ENCODE data around the gene EGF.
A peak's percentile ranks its signal among the peaks of the same experiment; 100 is the strongest.

DNA sequence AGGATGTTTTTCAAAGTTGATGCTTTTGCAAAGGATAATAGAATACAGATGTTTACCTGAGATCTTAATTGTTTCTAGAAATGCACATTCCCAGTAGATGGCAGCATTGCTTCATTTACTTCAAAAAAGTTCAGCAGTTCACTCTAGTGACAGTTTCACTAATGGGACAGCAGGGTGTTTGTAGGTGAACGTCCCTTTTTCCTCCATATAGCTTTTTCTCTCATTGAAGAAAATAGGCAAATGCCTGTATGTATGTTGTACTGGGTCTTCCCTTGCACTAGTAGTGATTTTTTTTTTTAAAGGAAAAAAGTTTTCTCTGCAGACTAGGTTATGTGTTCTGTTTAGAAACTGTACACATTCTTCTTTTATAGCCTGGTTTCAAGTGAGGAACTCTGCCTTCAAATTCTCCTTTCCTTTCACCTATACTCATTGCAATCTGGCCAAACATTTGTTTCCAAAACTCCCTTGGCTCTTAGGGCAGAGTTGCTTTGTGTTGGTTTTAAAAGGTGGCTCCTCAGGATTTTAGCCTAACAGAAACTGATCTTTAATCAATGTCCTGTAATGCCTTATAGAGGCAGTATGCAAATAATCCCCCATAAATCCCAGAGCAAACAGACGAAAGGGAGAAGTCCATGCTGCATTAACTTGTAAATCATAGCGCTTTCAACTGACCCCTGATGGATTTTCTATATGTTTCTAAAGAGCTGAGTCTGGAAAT lies 86.3 kb downstream of the EGF start:
- no peak for TF ChIP-seq REST (IDR thresholded peaks at IDR 0.05; ENCODE audit: insufficient read depth in 1 of 2, low read depth in 2 of 2, low read length in 1 of 2)
- TF ChIP-seq CTCF (IDR thresholded peaks at IDR 0.05) = peak; percentile 59; the same call in 1 of the 2 replicates
- no peak for TF ChIP-seq TCF7L2 (IDR thresholded peaks at IDR 0.05; ENCODE audit: low read depth, low read length)
